NAMALWA (cell line): ENCODE results near the gene PLCG2.
"Not testable (repeated sequence)": the region's sequence is repeated elsewhere in the genome, so short reads cannot be mapped to it uniquely, and the experiment has no call there.

Experiments used
- DNase-seq: peaks from one replicate; pipeline ENCODE4 v3.0.0-alpha.2; 2015; ENCODE audit warnings: low spot score

The PLCG2 gene

GRCh38 chr16:81912395-81912794 lies 133.3 kb downstream of the PLCG2 start:
- no peak for DNase-seq

- DNase-seq = no peak
These were observed 134.1 kb downstream of the PLCG2 start for GRCh38 chr16:81913222-81913621.

GRCh38 chr16:81917375-81917774 lies 138.3 kb downstream of the PLCG2 start:
- peak; percentile 53 for DNase-seq

- DNase-seq = no peak
These were observed 139.8 kb downstream of the PLCG2 start for GRCh38 chr16:81918927-81919326.

GRCh38 chr16:81920498-81920897 lies 141.4 kb downstream of the PLCG2 start:
- no peak for DNase-seq

GRCh38 chr16:81921085-81921814 lies 142.2 kb downstream of the PLCG2 start:
- DNase-seq = no peak

- DNase-seq = no peak
These were observed 142.9 kb downstream of the PLCG2 start for GRCh38 chr16:81921843-81922584.

GRCh38 chr16:81923296-81923695 lies 144.2 kb downstream of the PLCG2 start:
- no peak for DNase-seq

GRCh38 chr16:81925016-81925415 lies 145.9 kb downstream of the PLCG2 start:
- no peak for DNase-seq

- no peak for DNase-seq
These were observed 146.9 kb downstream of the PLCG2 start for GRCh38 chr16:81926036-81926435.

GRCh38 chr16:81927561-81928185 lies 148.6 kb downstream of the PLCG2 start:
- no peak for DNase-seq

- DNase-seq = no peak
These were observed 149.3 kb downstream of the PLCG2 start for GRCh38 chr16:81928271-81928918.

GRCh38 chr16:81928975-81929374 lies 149.9 kb downstream of the PLCG2 start:
- no peak for DNase-seq

GRCh38 chr16:81929841-81930240 lies 150.8 kb downstream of the PLCG2 start:
- no peak for DNase-seq

GRCh38 chr16:81931927-81932326 lies 152.8 kb downstream of the PLCG2 start:
- DNase-seq = no peak

- DNase-seq = no peak
These were observed 153.6 kb downstream of the PLCG2 start for GRCh38 chr16:81932668-81933067.

GRCh38 chr16:81933361-81933760 lies 154.3 kb downstream of the PLCG2 start:
- DNase-seq = no peak

- not testable (repeated sequence) for DNase-seq
These were observed 155.6 kb downstream of the PLCG2 start for GRCh38 chr16:81934711-81935110.

- DNase-seq = no peak
These were observed 157.3 kb downstream of the PLCG2 start for GRCh38 chr16:81936209-81937000.

- DNase-seq = no peak
These were observed 158.4 kb downstream of the PLCG2 start for GRCh38 chr16:81937305-81938038.
